Cardiac septum (tissue), 1 donor: ENCODE results near the gene WDR49. TPM values are rescaled to one million over a fixed set of nuclear protein-coding genes. Genes with fewer than 3 reads are reported as not detected.

Source experiments
- DNase-seq: peaks from one replicate; pipeline ENCODE4 v3.0.0-alpha.2; 2020; ENCODE audit warnings: low spot score
- intact Hi-C: fragments of 100-400 bp; cut with DNase I; formaldehyde crosslinking; loops from one replicate; pipeline ENCODE4 v1.14.0; 2022
- total RNA-seq: library from RNA; stranded (reverse); fragmentation: NEBNext Ultra II Directional; extraction: Animal tissue kit (Norgen Biotek cat#: 25700); gene quantifications from one replicate; pipeline ENCODE4 v1.2.1, GENCODE V29; 2021
- donor health status: DM: no; HTN: no; CAD: no.

WDR49 gene
- total RNA-seq, 1 donor from 2014 or later, result 3.4 TPM

GRCh38 chr3:167441256-167441655 lies 212.5 kb downstream of the WDR49 start:
- intact Hi-C loops, result no loop called here
- no peak for DNase-seq

- no peak for DNase-seq
- intact Hi-C loops, result no loop called here
Observed at GRCh38 chr3:167437428-167438139, 216.2 kb downstream of the WDR49 start.

Other genes with a start within 250 kb of the WDR49 start
- 0.46 TPM for gene SERPINI2, start 179.9 kb downstream of the WDR49 start, total RNA-seq
- gene PDCD10, start 81.0 kb upstream of the WDR49 start, total RNA-seq, result 42.2 TPM
- 10.5 TPM for gene SERPINI1, start 81.8 kb upstream of the WDR49 start, total RNA-seq